ENCODE results near the gene GCNT1.

- TF ChIP-seq POLR2AphosphoS5 (IDR thresholded peaks at IDR 0.05; ENCODE audit: low read depth, low read length) (no peak), EP300 (IDR thresholded peaks at IDR 0.05; ENCODE audit: borderline replicate concordance in 1 of 2, low read depth in 1 of 2, low read length in 1 of 2) (no peak), TEAD4 (IDR thresholded peaks at IDR 0.05; ENCODE audit: borderline replicate concordance, insufficient read depth) (no peak)
Observed at GRCh38 chr9:76426807-76427419, 32.1 kb upstream of the GCNT1 start.

Data from SK-N-SH (cell line).